ENCODE measurements around the gene NRP2. TPM values are rescaled to one million over a fixed set of nuclear protein-coding genes. Genes with fewer than 3 reads are reported as not detected.

The NRP2 gene
- total RNA-seq, 1 donor = 11.2 TPM

DNA sequence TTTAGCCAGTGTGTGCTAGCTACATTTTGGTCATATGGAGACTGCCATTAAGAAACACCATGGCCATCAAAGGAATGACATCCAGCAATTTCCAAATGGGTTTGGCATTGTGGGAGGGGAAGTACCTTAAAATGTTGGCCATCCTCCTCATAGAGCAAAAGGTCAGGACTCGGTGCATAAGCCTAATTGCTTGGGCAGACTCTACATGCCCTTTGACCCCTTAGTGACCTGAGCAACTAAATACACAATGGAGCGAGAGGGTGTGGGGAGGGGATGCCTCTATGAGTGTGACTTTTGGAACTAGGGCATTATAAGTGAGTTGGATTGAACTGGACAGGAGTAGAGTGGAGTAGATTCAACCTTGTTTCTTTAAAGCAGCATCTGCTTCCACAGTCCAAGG, 44.9 kb downstream of the NRP2 start:
- no peak overlapping the region for H3K4me3 ChIP-seq (ENCODE audit: low read depth, low read length)
- TF ChIP-seq, protein P1, sequence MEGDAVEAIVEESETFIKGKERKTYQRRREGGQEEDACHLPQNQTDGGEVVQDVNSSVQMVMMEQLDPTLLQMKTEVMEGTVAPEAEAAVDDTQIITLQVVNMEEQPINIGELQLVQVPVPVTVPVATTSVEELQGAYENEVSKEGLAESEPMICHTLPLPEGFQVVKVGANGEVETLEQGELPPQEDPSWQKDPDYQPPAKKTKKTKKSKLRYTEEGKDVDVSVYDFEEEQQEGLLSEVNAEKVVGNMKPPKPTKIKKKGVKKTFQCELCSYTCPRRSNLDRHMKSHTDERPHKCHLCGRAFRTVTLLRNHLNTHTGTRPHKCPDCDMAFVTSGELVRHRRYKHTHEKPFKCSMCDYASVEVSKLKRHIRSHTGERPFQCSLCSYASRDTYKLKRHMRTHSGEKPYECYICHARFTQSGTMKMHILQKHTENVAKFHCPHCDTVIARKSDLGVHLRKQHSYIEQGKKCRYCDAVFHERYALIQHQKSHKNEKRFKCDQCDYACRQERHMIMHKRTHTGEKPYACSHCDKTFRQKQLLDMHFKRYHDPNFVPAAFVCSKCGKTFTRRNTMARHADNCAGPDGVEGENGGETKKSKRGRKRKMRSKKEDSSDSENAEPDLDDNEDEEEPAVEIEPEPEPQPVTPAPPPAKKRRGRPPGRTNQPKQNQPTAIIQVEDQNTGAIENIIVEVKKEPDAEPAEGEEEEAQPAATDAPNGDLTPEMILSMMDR (IDR thresholded peaks at IDR 0.05; ENCODE audit: insufficient read depth, low read length) = no peak
- DNase-seq (ENCODE audit: low read depth) = no peak

DNA sequence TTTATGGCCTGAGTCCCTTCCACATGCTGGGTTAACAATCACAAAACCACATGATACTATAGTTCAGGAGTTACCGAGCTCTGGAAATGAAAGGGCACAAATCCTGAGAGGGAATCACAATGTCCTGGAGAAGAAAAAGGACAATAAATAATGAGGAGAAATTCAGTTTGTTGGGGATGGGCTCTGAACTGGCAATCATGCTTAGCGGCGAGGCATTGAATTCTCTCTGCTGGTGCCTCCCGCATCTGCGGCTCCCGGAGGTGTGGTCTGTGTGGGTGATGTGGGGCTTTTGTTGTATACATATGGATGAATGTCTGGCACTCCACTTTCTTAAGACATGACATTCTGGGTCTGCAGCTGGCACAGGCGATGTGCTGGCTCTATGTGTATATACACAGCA, 46.1 kb downstream of the NRP2 start:
- TF ChIP-seq, protein P1 (IDR thresholded peaks at IDR 0.05; ENCODE audit: insufficient read depth, low read length) = no peak
- no peak overlapping the region for H3K4me3 ChIP-seq (ENCODE audit: low read depth, low read length)
- DNase-seq (ENCODE audit: low read depth) = no peak

DNA sequence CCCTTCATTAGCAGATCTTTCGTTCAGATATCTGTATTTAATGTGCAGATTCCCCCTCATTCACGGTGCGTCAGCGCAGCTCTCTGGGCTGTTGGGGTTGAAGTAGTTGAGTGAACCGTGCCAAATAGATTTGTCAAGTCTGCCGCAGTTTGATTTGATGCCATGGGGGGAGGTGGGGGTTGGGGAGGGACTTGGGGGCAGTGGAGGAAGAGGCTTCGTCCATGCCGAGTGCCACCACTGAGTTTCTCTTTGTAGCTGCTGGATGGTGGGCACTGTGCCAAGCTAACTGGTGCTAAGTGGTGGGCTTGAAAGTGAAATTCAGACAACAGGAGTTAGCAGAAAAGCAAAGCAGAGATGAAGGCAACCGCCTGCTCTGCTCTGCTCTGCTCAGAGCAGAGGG, 47.9 kb downstream of the NRP2 start:
- no peak overlapping the region for H3K4me3 ChIP-seq (ENCODE audit: low read depth, low read length)
- no peak for DNase-seq (ENCODE audit: low read depth)
- TF ChIP-seq, protein P1 (IDR thresholded peaks at IDR 0.05; ENCODE audit: insufficient read depth, low read length) = no peak

DNA sequence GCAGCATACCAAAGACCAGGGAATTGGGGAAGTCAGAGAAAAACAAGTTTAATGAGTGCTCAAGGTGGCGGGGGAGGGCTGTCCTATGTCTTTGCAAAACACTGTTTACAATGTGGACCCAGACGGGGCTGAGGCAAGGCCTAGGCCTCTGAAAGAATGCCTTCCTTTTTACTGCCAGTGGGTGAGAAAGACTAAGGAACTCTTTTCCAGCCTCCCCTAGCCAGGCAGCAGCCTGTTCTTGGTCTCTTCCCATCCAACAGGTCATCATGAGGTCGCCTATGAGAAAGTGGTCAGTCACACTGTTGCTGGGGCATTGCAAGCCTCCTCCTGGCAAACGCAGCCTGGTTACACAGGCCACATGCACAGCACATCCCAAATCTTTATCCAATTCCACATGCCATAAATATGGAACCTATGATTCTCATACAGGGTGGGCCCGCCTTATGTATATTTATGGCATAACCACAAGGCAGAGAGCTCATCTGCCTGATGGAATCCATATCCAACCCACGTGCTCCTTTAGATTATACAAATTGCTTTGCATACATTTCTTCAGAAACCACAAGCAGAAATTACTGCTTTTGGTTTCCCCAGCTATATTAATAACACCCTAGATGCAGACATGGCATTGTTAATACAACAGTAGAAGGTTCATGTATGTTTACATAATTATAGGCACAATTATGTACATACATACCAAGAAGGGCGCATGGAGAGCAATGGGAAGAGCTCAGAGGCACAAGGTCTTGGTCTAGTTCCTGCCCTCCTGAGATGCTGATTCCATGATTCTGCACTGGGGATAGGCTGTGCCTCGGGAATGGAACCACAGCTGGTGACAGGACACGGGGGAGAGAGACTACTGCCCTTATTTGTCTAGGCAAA, 48.6 kb downstream of the NRP2 start:
- TF ChIP-seq, protein P1 (IDR thresholded peaks at IDR 0.05; ENCODE audit: insufficient read depth, low read length) = no peak
- peak; percentile 70 for DNase-seq (ENCODE audit: low read depth)

DNA sequence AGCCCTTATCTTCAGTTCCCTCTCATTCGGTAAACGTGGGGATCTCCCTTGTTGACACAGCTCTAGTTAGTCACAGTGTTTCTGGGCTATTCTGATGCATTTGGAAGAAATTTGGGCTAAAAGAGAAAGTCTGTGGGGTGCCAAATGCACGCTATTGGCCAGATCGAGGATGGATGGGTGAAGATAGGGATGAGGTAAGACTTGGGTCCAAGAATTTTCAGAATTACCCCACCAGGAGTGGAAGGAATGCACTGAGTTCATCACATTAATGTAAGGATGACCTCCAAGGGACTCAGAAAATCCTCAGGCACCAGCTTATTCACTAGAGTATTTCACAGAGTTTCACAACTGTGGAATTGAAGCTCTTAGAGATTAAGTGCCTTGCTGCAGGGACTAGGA, 49.3 kb downstream of the NRP2 start:
- DNase-seq (ENCODE audit: low read depth) = peak; percentile 98
- no peak overlapping the region for H3K4me3 ChIP-seq (ENCODE audit: low read depth, low read length)
- TF ChIP-seq, protein P1 (IDR thresholded peaks at IDR 0.05; ENCODE audit: insufficient read depth, low read length) = no peak

More for the DNA sequence above, 48.6 kb downstream of the NRP2 start:
- no peak overlapping the region for H3K4me3 ChIP-seq (ENCODE audit: low read depth, low read length)

DNA sequence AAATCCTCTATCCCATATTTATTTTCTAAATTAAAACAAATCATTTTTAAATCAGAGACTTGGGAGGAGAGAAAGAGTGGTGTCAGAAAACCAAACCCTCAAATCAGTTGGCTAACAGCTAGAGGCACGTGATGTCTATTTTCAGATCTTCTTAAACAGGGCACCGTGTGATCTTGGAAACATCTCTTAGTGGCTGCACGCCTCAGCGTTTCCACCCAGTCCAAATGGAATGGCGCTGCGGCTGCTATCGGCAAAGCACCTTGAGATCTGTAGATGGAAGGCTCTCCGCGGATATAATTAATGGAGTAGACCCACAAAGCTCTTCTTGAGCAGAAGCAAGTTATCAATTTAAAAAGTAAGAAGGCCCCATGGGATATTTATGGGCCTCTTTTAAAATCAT, 50.0 kb downstream of the NRP2 start:
- TF ChIP-seq, protein P1 (IDR thresholded peaks at IDR 0.05; ENCODE audit: insufficient read depth, low read length) = no peak

More for the DNA sequence above, 50.0 kb downstream of the NRP2 start:
- no peak overlapping the region for H3K4me3 ChIP-seq (ENCODE audit: low read depth, low read length)
- DNase-seq (ENCODE audit: low read depth) = no peak

Measured in fibroblast of the aortic adventitia (primary cell).